Measurements from ENCODE around the gene MXRA8.

MXRA8 gene

DNA sequence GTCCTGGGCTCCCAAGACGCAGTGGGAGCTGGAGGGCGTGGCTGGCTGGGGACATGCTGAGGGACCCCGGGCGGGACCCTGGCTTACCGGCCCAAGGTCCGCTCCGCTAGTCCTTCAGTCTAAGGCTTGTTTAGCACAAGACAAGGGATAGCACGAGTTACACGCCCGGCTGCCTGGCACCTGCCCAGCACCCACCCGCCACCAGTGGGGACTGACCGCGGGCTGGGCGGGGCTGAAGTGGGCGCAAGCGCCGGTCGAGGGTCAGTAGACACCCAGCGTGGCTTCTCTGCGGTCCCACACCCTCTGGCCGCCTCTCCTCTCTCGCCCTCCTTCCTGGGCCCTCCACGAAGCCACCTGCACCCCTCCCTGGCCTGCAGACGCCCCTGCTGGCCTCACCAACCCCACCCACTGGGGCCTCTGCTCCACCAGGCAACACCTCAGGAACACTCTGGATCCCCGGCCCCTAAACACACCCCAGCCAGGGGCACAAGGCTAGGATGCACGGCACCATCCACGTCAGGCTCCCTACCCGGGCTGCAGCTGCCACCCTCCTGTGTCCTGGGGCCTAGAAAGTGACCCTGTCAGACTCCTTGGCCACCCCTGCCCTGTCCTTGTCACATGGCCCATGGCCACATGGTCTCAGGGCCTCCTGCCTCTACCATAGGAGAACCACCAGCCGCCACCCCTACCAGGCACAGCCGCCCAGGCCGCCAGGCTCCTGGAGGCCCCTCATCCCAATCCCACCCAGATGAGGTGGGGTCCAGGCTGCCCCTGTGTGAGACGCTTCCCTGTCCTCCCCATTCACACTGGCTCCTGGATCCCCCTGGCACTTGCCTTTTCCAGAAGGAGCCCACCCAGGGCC, 21.2 kb downstream of the MXRA8 start:
- no peak overlapping the region for H3K4me3 ChIP-seq (ENCODE audit: insufficient read depth, low read depth, low read length, poor library complexity, severe bottlenecking)
- H3K36me3 ChIP-seq (ENCODE audit: control insufficient read depth, insufficient read depth, low read length): peaks cover 11% of the 10 kb centered on the region
- no peaks in the 10 kb centered on the region for H3K4me1 ChIP-seq (ENCODE audit: control insufficient read depth, insufficient read depth, low read length, poor library complexity, severe bottlenecking)
- H3K27me3 ChIP-seq (replicated peaks; ENCODE audit: control insufficient read depth, insufficient read depth, low read length, poor library complexity, severe bottlenecking): no peaks in the 10 kb centered on the region
- H3K27ac ChIP-seq (ENCODE audit: insufficient read depth, low read length, poor library complexity, severe bottlenecking): no peak overlapping the region
- DNase-seq: no peak
- no peaks in the 10 kb centered on the region for H3K9me3 ChIP-seq (ENCODE audit: control insufficient read depth, low read length)

DNA sequence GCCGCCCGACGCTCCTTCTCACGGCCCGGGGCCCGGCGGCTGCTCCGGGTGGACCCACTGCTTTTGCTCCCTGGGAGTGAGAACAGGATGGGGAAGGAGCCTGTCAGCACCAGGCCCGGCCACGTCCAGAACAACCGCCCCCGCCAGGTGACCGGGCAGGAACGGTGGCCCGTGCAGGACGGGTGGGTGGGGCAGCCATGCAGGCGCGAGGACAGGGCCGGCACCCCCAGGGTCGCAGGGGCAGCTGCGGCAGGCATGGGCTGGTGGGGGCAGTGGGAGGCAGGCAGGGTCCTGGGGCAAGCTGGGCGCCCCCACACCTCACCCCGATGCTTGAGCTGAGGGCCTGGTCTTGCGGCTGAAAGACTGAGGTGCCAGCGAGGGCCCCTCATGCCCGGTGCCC, 21.9 kb downstream of the MXRA8 start:
- Histone ChIP-seq H3K36me3 (ENCODE audit: control insufficient read depth, insufficient read depth, low read length) (peaks cover 11% of the 10 kb centered on the region), H3K27me3 (replicated peaks; ENCODE audit: control insufficient read depth, insufficient read depth, low read length, poor library complexity, severe bottlenecking) (no peaks in the 10 kb centered on the region), H3K9me3 (ENCODE audit: control insufficient read depth, low read length) (no peaks in the 10 kb centered on the region), H3K4me1 (ENCODE audit: control insufficient read depth, insufficient read depth, low read length, poor library complexity, severe bottlenecking) (no peaks in the 10 kb centered on the region), H3K27ac (ENCODE audit: insufficient read depth, low read length, poor library complexity, severe bottlenecking) (no peak overlapping the region), H3K4me3 (ENCODE audit: insufficient read depth, low read depth, low read length, poor library complexity, severe bottlenecking) (no peak overlapping the region)
- no peak for DNase-seq

DNA sequence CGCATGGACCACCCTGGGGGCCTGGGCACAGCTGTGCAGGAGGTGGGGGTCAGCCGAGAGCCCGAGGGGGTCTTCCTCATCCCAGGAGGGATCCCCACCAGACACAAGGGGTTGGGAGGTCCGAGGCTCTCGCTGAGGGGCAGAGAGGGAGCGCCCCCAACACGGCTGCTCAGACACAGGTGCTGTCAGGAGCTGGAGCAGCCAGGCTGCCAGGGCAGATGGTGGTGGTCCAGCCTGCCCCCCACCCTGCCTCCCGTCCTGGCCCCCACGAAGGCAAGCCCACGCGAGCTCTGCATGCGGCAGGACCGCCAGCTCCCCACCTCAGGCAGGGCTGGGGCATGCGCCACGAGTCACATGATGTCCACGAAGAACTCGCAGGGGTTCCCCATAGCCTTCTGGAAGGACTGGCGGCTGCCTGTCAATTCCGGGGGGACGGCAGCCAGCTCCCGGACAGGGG, 22.5 kb downstream of the MXRA8 start:
- peaks cover 3% of the 10 kb centered on the region for H3K4me1 ChIP-seq (ENCODE audit: control insufficient read depth, insufficient read depth, low read length, poor library complexity, severe bottlenecking)
- H3K27ac ChIP-seq (ENCODE audit: insufficient read depth, low read length, poor library complexity, severe bottlenecking): no peak overlapping the region
- H3K27me3 ChIP-seq (replicated peaks; ENCODE audit: control insufficient read depth, insufficient read depth, low read length, poor library complexity, severe bottlenecking): no peaks in the 10 kb centered on the region
- DNase-seq: no peak
- peaks cover 11% of the 10 kb centered on the region for H3K36me3 ChIP-seq (ENCODE audit: control insufficient read depth, insufficient read depth, low read length)
- no peaks in the 10 kb centered on the region for H3K9me3 ChIP-seq (ENCODE audit: control insufficient read depth, low read length)
- no peak overlapping the region for H3K4me3 ChIP-seq (ENCODE audit: insufficient read depth, low read depth, low read length, poor library complexity, severe bottlenecking)

DNA sequence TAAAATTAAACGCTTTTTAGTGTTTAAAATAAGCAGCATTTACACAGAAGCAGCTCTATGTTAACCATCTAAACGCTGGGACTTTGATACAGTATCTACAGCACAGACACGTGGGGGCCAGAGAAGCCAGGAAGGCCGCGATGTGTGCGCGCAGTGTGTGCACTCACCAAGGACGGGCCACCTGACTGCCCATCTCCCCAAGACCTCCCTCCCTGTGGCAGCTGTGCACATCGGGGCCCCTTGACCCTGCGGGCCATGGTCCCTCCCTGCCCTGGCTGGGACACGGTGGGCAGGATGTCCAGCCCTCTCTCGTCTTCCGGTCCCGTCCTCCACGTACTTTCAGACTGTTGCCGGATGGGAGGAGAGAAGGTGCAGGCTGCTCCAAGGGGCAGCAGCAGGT, 23.1 kb downstream of the MXRA8 start:
- Histone ChIP-seq H3K4me3 (ENCODE audit: insufficient read depth, low read depth, low read length, poor library complexity, severe bottlenecking) (no peak overlapping the region), H3K9me3 (ENCODE audit: control insufficient read depth, low read length) (no peaks in the 10 kb centered on the region), H3K27me3 (replicated peaks; ENCODE audit: control insufficient read depth, insufficient read depth, low read length, poor library complexity, severe bottlenecking) (no peaks in the 10 kb centered on the region), H3K4me1 (ENCODE audit: control insufficient read depth, insufficient read depth, low read length, poor library complexity, severe bottlenecking) (peaks cover 3% of the 10 kb centered on the region), H3K36me3 (ENCODE audit: control insufficient read depth, insufficient read depth, low read length) (peaks cover 11% of the 10 kb centered on the region), H3K27ac (ENCODE audit: insufficient read depth, low read length, poor library complexity, severe bottlenecking) (no peak overlapping the region)
- DNase-seq: no peak

DNA sequence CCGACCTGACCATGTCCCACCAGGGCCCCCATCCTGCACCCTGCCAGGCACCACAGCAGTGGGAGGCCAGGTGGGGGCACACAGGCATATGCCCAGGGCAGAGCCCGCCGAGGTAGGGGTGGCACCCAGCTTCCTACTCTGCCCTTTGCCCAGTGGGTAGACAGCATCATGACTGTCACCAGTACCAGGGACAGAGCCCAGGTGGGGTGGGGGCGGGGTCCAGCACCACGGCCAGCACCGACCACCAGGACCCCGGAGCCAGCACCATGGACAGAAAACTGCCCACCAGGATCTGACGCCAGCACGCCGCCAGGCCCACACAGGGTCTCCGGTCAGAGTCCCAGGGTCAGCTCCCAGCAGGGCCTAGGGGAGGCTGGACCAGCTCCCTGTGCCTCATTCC, 23.5 kb downstream of the MXRA8 start:
- peaks cover 3% of the 10 kb centered on the region for H3K4me1 ChIP-seq (ENCODE audit: control insufficient read depth, insufficient read depth, low read length, poor library complexity, severe bottlenecking)
- no peaks in the 10 kb centered on the region for H3K27me3 ChIP-seq (replicated peaks; ENCODE audit: control insufficient read depth, insufficient read depth, low read length, poor library complexity, severe bottlenecking)
- no peaks in the 10 kb centered on the region for H3K9me3 ChIP-seq (ENCODE audit: control insufficient read depth, low read length)
- H3K27ac ChIP-seq (ENCODE audit: insufficient read depth, low read length, poor library complexity, severe bottlenecking): no peak overlapping the region
- H3K4me3 ChIP-seq (ENCODE audit: insufficient read depth, low read depth, low read length, poor library complexity, severe bottlenecking): no peak overlapping the region
- peaks cover 7% of the 10 kb centered on the region for H3K36me3 ChIP-seq (ENCODE audit: control insufficient read depth, insufficient read depth, low read length)
- DNase-seq: no peak

DNA sequence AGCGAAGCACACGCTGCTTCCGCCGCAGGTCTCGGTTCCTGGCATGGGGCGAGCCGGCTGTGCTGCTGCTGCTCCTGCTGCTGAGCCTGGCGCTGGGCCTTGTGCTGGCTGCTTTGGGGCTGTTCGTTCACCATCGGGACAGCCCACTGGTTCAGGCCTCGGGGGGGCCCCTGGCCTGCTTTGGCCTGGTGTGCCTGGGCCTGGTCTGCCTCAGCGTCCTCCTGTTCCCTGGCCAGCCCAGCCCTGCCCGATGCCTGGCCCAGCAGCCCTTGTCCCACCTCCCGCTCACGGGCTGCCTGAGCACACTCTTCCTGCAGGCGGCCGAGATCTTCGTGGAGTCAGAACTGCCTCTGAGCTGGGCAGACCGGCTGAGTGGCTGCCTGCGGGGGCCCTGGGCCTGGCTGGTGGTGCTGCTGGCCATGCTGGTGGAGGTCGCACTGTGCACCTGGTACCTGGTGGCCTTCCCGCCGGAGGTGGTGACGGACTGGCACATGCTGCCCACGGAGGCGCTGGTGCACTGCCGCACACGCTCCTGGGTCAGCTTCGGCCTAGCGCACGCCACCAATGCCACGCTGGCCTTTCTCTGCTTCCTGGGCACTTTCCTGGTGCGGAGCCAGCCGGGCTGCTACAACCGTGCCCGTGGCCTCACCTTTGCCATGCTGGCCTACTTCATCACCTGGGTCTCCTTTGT, 24.7 kb downstream of the MXRA8 start:
- Histone ChIP-seq H3K9me3 (ENCODE audit: control insufficient read depth, low read length) (no peaks in the 10 kb centered on the region), H3K4me3 (ENCODE audit: insufficient read depth, low read depth, low read length, poor library complexity, severe bottlenecking) (no peak overlapping the region), H3K27me3 (replicated peaks; ENCODE audit: control insufficient read depth, insufficient read depth, low read length, poor library complexity, severe bottlenecking) (no peaks in the 10 kb centered on the region), H3K36me3 (ENCODE audit: control insufficient read depth, insufficient read depth, low read length) (peaks cover 3% of the 10 kb centered on the region), H3K27ac (ENCODE audit: insufficient read depth, low read length, poor library complexity, severe bottlenecking) (no peak overlapping the region), H3K4me1 (ENCODE audit: control insufficient read depth, insufficient read depth, low read length, poor library complexity, severe bottlenecking) (peaks cover 3% of the 10 kb centered on the region)
- DNase-seq: no peak

DNA sequence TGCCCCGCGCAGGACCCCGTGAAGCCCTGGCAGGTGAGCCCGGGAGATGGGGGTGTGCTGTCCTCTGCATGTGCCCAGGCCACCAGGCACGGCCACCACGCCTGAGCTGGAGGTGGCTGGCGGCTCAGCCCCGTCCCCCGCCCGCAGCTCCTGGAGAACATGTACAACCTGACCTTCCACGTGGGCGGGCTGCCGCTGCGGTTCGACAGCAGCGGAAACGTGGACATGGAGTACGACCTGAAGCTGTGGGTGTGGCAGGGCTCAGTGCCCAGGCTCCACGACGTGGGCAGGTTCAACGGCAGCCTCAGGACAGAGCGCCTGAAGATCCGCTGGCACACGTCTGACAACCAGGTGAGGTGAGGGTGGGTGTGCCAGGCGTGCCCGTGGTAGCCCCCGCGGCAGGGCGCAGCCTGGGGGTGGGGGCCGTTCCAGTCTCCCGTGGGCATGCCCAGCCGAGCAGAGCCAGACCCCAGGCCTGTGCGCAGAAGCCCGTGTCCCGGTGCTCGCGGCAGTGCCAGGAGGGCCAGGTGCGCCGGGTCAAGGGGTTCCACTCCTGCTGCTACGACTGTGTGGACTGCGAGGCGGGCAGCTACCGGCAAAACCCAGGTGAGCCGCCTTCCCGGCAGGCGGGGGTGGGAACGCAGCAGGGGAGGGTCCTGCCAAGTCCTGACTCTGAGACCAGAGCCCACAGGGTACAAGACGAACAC, 25.4 kb downstream of the MXRA8 start:
- Histone ChIP-seq H3K27ac (ENCODE audit: insufficient read depth, low read length, poor library complexity, severe bottlenecking) (no peak overlapping the region), H3K36me3 (ENCODE audit: control insufficient read depth, insufficient read depth, low read length) (peaks cover 10% of the 10 kb centered on the region), H3K9me3 (ENCODE audit: control insufficient read depth, low read length) (no peaks in the 10 kb centered on the region), H3K4me3 (ENCODE audit: insufficient read depth, low read depth, low read length, poor library complexity, severe bottlenecking) (no peak overlapping the region), H3K27me3 (replicated peaks; ENCODE audit: control insufficient read depth, insufficient read depth, low read length, poor library complexity, severe bottlenecking) (no peaks in the 10 kb centered on the region), H3K4me1 (ENCODE audit: control insufficient read depth, insufficient read depth, low read length, poor library complexity, severe bottlenecking) (peaks cover 3% of the 10 kb centered on the region)
- no peak for DNase-seq

DNA sequence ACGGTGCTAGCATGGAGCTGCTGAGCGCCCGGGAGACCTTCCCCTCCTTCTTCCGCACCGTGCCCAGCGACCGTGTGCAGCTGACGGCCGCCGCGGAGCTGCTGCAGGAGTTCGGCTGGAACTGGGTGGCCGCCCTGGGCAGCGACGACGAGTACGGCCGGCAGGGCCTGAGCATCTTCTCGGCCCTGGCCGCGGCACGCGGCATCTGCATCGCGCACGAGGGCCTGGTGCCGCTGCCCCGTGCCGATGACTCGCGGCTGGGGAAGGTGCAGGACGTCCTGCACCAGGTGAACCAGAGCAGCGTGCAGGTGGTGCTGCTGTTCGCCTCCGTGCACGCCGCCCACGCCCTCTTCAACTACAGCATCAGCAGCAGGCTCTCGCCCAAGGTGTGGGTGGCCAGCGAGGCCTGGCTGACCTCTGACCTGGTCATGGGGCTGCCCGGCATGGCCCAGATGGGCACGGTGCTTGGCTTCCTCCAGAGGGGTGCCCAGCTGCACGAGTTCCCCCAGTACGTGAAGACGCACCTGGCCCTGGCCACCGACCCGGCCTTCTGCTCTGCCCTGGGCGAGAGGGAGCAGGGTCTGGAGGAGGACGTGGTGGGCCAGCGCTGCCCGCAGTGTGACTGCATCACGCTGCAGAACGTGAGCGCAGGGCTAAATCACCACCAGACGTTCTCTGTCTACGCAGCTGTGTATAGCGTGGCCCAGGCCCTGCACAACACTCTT, 26.2 kb downstream of the MXRA8 start:
- Histone ChIP-seq H3K27ac (ENCODE audit: insufficient read depth, low read length, poor library complexity, severe bottlenecking) (no peak overlapping the region), H3K36me3 (ENCODE audit: control insufficient read depth, insufficient read depth, low read length) (peaks cover 15% of the 10 kb centered on the region), H3K27me3 (replicated peaks; ENCODE audit: control insufficient read depth, insufficient read depth, low read length, poor library complexity, severe bottlenecking) (no peaks in the 10 kb centered on the region), H3K9me3 (ENCODE audit: control insufficient read depth, low read length) (no peaks in the 10 kb centered on the region), H3K4me1 (ENCODE audit: control insufficient read depth, insufficient read depth, low read length, poor library complexity, severe bottlenecking) (peaks cover 3% of the 10 kb centered on the region), H3K4me3 (ENCODE audit: insufficient read depth, low read depth, low read length, poor library complexity, severe bottlenecking) (no peak overlapping the region)
- DNase-seq: no peak

DNA sequence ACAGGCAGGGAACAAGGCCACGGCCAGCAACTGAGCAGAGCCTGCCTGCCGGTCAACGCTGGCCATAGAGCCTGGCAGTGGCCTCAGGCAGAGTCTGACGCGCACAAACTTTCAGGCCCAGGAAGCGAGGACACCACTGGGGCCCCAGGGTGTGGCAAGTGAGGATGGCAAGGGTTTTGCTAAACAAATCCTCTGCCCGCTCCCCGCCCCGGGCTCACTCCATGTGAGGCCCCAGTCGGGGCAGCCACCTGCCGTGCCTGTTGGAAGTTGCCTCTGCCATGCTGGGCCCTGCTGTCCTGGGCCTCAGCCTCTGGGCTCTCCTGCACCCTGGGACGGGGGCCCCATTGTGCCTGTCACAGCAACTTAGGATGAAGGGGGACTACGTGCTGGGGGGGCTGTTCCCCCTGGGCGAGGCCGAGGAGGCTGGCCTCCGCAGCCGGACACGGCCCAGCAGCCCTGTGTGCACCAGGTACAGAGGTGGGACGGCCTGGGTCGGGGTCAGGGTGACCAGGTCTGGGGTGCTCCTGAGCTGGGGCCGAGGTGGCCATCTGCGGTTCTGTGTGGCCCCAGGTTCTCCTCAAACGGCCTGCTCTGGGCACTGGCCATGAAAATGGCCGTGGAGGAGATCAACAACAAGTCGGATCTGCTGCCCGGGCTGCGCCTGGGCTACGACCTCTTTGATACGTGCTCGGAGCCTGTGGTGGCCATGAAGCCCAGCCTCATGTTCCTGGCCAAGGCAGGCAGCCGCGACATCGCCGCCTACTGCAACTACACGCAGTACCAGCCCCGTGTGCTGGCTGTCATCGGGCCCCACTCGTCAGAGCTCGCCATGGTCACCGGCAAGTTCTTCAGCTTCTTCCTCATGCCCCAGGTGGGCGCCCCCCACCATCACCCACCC, 27.0 kb downstream of the MXRA8 start, which contains the start of gene TAS1R3:
TAS1R3 (plus strand) TSS at position 213 of the 898 bp plus-strand sequence; CDS start at position 279, 66 bp downstream.
- H3K27me3 ChIP-seq (replicated peaks; ENCODE audit: control insufficient read depth, insufficient read depth, low read length, poor library complexity, severe bottlenecking): no peaks in the 10 kb centered on the region
- H3K4me3 ChIP-seq (ENCODE audit: insufficient read depth, low read depth, low read length, poor library complexity, severe bottlenecking): no peak within 1 kb of the TSS
- no peak within 1 kb of the TSS for H3K27ac ChIP-seq (ENCODE audit: insufficient read depth, low read length, poor library complexity, severe bottlenecking)
- no peak for DNase-seq
- H3K9me3 ChIP-seq (ENCODE audit: control insufficient read depth, low read length): no peaks in the 10 kb centered on the region
- H3K36me3 ChIP-seq (ENCODE audit: control insufficient read depth, insufficient read depth, low read length): peaks cover 17% of the 10 kb centered on the region
- H3K4me1 ChIP-seq (ENCODE audit: control insufficient read depth, insufficient read depth, low read length, poor library complexity, severe bottlenecking): peaks cover 5% of the 10 kb centered on the region
